NOMO-1 treated with DMSO at 0.1 percent for 48 hours (cell line): ENCODE data around the gene SYNPR.
A peak's percentile ranks its signal among the peaks of the same experiment; 100 is the strongest.

Experiments
- DNase-seq: peaks from one replicate; lab custom pipeline; 2025; ENCODE audit not compliant: unreplicated experiment; lab: John Stamatoyannopoulos, UW

Gene SYNPR

DNA sequence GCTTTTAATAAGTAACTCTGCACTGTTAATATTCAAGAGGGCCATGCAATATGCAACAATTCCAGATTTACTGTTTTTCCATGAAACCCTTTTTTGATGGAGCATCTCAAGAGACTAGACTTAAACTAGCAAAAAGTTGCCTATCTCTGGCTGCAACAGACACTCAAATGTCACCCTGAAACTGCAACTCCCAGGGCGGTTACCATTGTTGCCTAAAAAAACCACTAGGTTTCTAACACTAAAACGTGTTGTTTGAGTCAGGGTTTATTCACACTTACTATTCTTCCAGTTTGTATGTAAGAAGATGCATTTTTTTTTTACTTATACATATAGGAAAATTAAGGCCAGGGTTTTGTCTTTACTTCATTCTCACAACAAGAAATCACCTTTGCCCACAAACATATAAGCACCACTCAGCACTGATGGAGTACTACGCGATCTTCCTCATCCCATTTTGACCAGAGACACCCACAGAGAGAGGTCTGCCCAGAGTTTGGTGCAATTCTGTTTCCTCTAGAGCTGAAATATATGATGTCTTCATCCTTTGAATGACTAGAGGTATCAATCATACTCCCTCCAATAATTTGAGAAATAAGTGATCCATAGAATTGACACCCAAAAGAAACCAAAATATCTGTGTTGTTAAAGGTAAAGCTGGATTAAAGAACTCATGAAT lies 250.4 kb downstream of the SYNPR start:
- no peak for DNase-seq

DNA sequence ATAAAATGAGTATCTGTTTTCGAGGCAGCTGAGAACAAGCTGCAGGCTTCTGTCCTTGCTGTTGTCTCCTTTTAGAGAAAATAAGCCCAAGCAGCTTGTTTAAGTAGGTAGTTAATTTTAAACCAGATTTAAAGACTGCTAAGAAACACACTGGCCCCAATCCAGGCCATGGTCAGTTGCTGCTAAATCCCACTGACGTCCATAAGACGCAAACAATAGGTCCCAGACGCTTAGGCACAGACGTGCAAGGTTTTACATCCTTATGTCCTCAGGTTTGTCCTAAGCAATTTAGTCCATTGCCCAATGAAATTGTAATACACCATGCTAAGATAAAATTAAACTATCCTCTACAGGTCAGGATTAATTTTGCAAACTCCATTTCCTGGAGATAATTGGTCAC lies 254.4 kb downstream of the SYNPR start:
- no peak for DNase-seq

GRCh38 chr3:63538919-63539318 lies 260.8 kb downstream of the SYNPR start:
- DNase-seq: peak; percentile 3

DNA sequence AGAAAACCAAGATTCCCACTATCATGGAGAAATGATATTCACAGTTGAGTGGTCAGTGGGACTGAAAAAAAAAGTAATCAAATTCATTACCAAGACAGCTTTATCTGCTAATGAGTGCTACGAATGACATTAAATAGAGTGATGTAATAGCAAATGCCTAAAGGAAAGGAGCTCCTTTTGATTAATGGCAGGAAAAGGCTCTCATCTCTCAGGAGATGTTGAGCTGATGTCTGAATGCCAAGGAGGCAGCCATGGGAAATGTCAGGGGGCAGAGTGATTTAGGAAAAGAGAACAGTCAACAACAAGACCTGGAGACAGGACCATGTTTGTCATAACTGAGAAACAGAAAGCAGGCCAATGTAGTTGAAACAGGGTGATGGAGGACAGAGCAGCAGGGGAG lies 277.7 kb downstream of the SYNPR start:
- DNase-seq: no peak

DNA sequence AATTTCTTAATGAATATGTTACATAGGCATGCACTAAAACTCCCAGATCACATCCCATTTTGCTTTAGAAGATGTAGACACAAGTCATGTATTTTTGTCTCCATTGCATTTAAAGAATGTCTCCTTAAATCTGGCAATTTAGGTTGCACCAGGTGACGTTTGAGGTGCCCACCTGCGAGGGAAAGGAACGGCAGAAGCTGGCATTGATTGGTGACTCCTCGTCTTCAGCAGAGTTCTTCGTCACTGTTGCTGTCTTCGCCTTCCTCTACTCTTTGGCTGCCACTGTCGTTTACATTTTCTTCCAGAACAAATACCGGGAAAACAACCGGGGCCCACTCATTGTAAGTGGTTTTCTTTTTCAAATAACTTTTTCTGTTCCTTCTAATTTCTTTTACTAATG lies 278.3 kb downstream of the SYNPR start:
- no peak for DNase-seq

GRCh38 chr3:63557912-63558311 lies 279.8 kb downstream of the SYNPR start:
- peak; percentile 84 for DNase-seq

GRCh38 chr3:63559884-63560283 lies 281.8 kb downstream of the SYNPR start:
- no peak for DNase-seq

DNA sequence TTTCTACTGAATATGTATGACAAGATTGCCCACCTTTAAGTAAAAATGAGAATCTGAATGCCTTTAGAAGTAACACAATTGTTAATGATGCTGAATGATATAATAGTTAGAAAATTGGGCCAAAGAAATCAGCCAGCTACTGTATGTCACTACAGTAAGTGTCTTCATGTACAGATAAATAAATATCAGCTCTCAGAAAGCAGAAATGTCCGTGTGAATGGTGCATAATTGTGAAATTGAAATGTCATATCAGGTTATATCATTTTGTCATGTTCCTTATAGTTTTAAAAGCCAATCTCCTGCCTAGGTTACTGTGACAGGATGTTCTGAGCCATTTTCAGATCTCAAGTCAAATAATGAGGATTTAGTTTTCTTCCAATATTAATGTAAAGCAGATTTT lies 283.8 kb downstream of the SYNPR start:
- no peak for DNase-seq

DNA sequence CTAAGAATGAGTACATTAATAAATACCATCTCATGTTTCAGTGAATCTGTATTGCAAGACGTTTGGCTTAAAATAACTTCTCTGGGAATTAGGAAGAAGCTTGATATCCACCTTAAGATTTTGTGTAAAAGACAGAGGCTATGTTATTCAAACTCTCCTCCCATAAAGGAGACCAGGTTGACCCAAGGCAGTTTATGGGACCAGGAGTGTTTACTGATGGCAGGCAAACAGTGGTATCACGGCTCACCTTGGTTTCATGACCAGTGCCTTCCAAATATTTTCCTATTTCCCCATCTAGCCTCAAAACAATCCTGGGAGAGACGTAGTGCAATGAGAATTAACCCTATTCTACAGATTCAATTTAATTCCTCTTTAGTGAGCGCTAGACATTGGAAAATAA lies 284.2 kb downstream of the SYNPR start:
- no peak for DNase-seq

DNA sequence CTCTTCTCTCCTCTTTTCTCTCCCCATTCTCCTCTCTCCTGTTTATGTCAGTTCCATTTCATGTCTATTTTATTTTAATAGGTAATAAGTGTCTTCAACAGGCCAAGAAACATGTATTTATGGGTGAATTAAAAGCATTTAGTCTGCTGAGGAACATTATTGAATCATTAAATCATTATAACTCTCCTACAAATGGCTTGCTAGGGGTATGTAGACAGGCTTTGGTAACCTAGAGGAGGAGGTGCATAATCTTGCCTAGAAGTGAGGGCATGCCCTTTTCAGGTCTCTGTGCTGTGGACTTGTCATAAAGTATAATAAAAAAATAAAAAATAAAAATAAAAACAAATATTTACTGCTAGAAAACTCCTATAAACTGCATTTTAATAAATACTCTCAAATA lies 285.5 kb downstream of the SYNPR start:
- no peak for DNase-seq

GRCh38 chr3:63565220-63565619 lies 287.1 kb downstream of the SYNPR start:
- no peak for DNase-seq

DNA sequence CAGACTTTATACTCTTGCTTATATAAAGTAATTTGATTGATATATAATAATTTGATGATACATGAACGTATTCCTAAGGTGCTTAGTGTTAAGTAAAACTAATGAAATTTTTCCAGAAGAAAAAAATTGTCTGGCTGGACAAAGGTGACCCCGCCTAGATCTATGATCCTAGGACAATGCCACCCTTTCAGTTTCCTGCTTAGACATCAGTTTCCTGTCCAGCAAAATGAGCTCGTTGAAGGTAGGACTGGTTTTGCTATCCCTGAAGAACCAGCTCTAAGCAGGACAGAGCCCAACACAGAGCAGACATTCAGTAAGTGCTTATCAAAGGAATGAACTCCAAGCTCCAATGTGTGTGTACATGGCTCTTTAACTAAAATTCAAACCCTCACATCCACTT lies 293.6 kb downstream of the SYNPR start:
- no peak for DNase-seq

DNA sequence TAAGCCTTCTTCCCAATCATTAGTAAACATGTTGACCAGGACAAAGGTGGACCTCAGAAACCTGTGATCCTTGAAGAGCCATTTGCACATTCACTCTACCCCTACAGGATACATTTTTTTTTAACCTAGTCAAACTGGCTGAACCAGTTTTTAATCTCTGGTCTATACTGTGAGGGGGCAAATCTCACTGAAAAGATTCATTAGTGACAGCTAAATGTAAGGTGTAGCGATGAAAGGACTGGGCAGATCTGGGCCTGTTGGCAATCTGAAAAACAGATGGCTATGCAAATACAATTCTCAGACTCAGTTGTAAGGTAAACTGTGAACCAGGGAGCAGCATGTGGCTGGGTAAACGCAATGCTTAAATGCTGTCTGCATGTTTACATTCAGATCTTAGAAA lies 298.7 kb downstream of the SYNPR start:
- DNase-seq: no peak

DNA sequence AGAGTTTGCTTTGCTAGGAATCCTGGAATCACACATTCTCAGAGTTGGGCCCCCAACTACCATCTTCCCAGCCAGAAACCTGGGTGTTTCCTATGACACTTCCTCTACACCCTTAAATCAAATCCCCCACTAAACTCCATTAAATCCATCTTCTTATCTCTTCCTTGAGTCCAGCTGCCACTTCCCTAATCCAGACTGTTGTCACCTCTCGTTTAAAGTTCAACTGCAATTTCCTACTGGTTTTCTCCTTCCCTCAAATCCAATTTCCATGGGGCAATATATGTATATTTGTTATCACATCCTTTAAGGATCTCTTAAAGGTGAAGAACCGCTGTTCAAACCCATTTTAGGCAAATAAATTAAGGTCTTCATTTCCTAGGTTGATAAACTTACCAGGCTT lies 300.8 kb downstream of the SYNPR start:
- DNase-seq: no peak

DNA sequence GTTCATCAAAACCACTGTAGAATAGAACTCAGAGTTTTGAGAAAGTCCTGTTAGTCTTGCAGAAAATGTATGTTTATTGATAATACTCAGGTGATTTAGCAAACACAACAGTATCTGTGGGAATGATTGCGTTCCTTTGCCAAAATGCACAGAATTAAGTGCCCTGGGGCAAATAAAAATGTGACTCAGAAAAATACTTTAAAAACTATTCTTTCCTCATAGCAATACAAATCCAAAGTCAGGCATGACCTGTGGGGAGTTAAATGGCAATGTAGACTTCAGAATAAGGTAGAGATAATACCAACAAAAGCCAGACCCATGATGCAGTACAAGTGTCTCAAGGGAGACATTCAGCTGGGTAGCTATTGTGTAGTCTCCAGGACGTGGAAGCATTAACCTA lies 302.0 kb downstream of the SYNPR start:
- DNase-seq: no peak

- DNase-seq: peak; percentile 29
Measured at GRCh38 chr3:63582943-63583500, 304.9 kb downstream of the SYNPR start.

GRCh38 chr3:63584681-63585080 lies 306.6 kb downstream of the SYNPR start:
- no peak for DNase-seq

GRCh38 chr3:63585927-63586326 lies 307.8 kb downstream of the SYNPR start:
- no peak for DNase-seq

DNA sequence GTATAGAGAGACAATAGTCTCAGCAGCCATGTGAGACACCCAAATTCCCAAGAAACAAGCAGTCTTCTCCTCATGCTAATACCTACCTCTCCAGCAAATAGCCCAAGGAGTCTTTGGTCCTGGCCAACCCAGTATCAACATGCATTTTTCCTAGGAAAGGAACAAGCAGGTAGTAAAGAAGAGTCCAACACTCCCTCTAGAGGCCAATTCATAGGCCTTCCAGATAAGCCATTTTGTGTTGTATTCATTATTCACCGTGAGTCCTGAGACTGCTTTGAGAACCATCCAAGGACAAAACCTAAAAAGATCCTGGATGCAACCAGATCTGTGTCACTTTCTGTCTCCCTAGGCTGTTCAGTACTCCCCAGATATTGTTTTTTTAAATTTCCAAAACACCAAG lies 310.8 kb downstream of the SYNPR start:
- DNase-seq: no peak

- no peak for DNase-seq
Measured at GRCh38 chr3:63593779-63594178, 315.7 kb downstream of the SYNPR start.

DNA sequence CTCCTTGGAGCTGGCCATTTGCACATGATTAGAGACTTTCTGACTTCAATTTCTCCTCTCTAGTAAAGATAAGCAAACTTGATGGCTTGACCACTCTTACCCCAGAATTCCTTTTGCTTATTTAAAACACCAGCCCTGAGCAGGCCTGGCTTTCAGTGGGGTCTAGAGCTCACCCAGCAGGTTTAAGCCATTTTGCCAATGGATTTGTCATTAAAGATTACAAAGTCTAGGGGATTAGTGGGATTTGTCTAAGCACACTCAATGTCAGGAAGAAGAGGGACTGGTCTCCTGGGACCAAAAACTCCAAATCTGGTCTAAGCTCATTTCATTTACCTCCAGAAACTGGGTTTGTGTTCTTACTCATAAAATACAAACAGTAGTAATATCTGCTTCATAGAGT lies 317.1 kb downstream of the SYNPR start:
- DNase-seq: no peak

GRCh38 chr3:63597019-63597418 lies 318.9 kb downstream of the SYNPR start:
- DNase-seq: no peak

DNA sequence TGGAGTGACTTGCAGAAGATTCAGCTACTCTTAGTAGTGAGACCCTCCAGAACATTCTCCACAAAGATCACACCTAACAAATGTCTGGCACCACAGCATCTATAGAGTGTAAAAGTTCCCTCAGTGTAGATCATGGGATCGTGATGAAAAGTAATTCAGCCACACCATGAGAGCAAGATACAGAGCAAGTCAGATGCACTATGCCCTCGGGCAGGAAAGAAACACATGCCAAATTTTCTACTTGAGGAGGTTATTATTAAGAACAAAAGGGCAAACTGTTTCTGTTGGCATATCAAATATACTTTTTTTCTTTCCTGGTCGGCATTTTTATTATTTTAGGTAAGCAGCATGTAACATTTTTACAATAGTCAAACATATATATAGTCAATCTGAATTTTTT lies 329.6 kb downstream of the SYNPR start:
- DNase-seq: no peak
